ENCODE data around the gene MT3.

Gene MT3

DNA sequence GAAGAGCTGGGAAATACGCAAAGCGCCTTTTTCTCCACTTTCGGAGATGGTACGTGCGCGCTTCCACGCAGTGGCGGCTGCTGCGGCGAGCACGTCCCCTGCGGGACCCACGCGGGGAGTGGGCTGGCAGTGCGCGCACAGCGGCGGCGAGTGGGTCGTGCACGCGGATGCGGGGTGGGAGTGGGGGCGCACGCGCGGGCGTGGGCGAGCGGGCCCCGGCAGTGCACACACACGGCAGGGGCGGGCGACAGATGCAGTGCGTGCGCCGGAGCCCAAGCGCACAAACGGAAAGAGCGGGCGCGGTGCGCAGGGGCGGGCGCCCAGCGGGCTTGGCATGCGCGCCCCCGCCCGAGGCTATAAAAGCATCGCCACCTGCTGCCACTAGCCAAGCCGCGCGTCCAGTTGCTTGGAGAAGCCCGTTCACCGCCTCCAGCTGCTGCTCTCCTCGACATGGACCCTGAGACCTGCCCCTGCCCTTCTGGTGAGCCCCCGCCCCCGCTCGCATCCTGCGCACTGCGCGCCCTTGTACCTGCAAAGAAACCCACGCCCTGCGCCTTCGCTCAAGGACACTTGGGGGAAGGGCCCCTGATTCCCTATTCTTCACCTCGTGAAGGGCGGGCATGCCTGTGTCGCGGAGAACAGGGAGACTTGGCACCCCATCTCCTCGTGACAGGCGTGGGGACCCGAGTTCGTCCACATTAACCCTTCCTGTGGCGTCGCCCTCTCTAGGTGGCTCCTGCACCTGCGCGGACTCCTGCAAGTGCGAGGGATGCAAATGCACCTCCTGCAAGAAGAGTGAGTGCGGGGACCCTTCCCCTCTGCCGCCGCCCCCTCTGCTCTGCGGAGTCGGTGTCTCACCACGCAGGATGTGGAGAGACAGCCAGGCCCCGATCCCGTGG, at the start of gene MT3:
MT3 (plus strand) TSS at position 388 of the 899 bp plus-strand sequence; CDS start at position 451, 63 bp downstream.
- FAIRE-seq (no peak), DNase-seq (ENCODE audit: extremely low spot score, insufficient read length, low read depth) (no peak)

GRCh38 chr16:56539656-56540055, 49.7 kb upstream of the MT3 start:
- no peak for FAIRE-seq
- no peak for DNase-seq (ENCODE audit: extremely low spot score, insufficient read length, low read depth)

DNA sequence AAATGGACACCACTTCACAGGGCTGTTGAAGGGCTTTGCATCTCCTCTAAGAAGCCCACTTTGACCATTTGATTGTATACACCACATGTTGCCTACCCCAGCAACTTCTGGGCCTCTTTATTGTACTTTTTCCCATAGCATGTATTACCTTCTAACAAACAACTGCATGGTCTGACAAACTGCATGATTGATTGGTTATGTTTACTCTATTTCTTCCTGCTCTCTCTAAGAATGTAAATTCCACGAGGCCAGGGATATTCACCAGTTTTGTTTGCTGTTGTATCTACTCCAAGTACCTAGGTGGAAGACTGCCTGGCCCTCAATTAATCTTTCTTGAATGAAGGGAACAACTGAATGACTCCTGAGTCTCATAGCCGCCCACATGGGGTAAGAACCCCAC, 47.3 kb upstream of the MT3 start:
- no peak for DNase-seq (ENCODE audit: extremely low spot score, insufficient read length, low read depth)
- FAIRE-seq, result no peak

- FAIRE-seq (no peak), DNase-seq (ENCODE audit: extremely low spot score, insufficient read length, low read depth) (no peak)
These were observed 42.0 kb upstream of the MT3 start for GRCh38 chr16:56547120-56547948.

DNA sequence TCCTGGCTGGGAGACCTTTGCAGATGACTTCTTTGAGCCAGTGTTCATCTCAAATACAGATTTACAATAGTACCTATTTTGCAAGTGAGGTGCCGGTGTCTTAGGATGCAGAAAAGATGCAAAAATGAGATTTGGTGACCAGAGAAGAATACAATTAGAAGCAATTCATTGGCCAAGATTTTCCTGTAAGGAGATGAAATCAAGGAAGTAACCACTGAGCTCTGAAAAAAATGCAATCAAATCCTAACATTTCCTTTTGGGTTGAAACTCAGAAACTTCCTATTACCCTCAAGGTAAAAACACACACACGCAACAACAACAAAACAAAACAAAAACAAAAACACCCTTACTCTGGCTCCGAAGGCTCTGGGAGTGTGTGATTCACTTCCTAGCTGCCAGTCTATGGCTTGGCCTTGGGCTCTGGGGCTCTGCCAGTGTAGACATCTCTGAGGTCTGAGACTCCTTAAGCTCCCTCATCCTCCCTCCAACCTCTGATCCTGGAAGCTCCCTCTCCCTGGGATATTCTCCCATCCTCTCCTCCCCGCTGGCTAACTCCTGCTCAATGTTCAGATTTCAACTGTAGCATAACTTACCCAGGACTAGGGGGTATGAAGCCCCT, 41.3 kb upstream of the MT3 start:
- FAIRE-seq (no peak), DNase-seq (ENCODE audit: extremely low spot score, insufficient read length, low read depth) (no peak)

DNA sequence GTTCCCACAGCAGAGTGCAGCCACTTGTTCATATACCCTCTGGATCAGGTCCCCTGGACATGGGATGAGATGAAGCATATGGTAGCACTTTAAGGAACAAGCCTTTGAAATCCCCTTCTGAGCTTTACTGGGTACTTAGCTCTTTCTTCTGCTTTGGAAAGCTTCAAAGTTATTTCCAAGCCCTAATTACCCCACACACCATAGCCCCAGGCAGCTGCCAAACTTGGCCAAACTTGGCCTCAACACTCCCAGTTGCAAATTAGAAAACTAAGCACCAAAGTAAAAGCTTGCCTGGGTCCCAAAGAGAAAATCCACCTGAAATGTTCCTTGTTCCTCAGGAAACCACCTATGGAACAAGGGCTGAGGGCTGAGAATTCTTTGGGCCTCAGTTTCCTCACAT, 40.2 kb upstream of the MT3 start:
- FAIRE-seq, result no peak

DNA sequence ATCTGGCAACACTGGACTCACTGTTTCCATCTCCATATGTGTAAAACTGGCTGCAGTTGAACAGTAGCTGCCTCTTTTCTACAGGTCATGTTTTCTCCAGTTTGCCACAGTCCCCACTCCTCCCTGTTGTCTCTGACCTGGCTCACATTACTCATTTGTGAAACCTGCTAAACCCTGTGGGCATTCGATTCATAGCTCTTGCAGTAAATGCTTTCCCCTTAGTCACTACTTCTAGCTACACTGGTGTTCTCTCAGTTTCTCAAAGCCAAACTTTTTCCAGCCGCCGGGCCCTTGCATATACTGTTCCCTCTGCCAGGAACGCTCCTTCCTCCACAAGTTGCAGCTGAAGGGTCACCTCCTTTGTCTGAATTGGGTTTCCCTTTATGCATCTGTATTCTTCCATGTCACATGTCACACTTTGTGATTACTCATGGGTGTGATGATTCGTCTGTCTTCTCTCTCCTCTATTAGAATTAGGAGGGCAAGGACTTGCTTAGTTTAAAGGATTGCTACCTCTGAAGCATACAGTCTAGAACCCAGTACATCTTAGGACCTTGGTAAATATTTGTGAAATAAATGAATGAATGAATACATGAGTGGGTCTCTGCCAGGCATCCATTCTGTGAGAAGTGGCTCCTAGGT, 39.5 kb upstream of the MT3 start:
- FAIRE-seq (no peak), DNase-seq (ENCODE audit: extremely low spot score, insufficient read length, low read depth) (no peak)

More for the DNA sequence above, 40.2 kb upstream of the MT3 start:
- no peak for DNase-seq (ENCODE audit: extremely low spot score, insufficient read length, low read depth)

GRCh38 chr16:56551796-56552738, 37.3 kb upstream of the MT3 start:
- FAIRE-seq (no peak), DNase-seq (ENCODE audit: extremely low spot score, insufficient read length, low read depth) (no peak)

DNA sequence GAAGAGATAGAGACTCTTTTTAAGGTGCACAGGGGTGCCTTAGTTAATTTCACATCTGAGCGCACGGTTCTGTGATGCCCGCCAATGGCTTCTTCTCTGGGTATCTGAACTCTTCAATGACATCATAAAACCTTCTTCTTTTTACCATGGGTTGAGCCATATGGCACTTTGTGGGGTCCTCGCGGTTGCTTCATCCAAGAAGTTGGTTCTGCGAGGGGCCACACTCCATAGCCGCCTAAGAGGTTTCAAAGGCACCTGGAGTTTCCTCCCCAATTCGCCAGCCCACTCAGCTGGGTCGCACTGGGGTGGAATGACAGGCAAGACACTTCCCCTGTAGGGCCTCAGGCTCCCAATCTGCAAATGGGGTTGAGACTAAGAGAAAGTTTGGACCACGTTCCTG, 34.9 kb upstream of the MT3 start:
- DNase-seq (ENCODE audit: extremely low spot score, insufficient read length, low read depth) (no peak), FAIRE-seq (no peak)

DNA sequence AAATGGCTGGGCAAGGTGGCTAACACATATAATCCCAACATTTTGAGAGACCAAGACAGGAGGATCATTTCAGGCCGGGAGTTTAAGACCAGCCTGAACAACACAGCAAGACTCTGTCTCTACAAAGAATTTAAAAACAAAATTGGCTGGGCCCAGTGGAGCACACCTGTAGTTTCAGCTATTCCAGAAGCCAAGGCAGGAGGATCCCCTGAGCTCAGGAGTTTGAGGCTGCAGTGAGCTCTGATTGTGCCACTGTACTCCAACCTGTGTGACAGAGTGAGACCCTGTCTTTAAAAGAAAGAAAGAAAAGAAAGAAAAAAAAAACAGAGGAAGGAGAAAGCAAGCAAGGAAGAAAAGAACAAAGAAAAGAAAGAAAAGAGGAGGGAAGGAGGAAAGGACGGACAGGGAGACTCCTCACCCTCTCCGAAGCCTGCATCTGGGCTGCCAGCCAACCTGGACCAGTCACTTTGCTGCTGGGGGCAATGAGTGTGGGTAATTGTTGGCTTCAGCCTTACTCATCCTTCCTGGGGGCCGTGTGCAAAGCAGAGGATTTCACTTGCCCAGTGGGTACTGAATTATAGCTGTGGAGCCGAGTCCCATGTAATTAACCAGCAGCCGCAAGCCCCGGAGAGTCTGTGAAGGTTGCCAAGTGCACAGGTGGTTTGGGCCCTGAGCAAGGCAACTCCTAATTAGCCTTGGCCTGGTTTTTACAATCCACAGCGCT, 31.1 kb upstream of the MT3 start:
- DNase-seq (ENCODE audit: extremely low spot score, insufficient read length, low read depth), result no peak
- FAIRE-seq, result no peak

DNA sequence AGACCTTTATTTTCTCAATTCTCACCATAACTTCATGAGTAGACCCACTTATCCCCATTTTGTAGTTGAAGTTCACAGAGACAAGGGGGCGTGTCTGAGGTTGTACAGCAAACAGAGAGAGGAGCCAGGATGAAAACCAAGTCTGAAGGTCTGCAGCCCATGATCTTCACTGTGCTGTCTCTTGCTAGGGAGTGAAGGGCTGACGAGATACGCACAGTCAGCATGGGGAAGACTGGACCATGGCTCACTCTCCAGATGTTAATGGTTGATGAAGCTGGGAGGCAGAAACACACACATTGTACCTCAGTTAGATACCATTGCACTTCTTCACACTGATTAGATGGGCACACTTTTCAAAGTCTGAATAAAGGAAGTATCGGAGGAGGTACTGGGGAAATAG, 30.2 kb upstream of the MT3 start:
- no peak for FAIRE-seq
- no peak for DNase-seq (ENCODE audit: extremely low spot score, insufficient read length, low read depth)

DNA sequence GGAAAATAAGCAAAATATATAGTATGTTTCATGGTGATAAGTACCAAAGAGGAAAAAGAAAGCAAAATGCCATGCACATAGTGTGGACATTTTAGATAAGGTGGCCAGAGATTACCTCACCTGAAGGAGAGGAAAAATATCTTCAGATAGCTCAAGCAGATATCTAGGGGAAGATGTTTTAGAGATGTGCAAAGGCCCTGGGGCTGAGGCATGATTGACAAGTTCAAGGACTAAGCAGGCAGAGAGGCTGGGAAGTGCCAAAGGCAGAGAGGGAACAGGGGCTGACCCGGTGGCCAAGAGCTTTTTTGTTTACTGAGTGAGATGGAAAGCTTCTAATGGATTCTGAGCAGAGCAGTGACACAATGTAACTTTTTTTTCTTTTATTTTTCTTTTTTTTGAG, 28.9 kb upstream of the MT3 start:
- FAIRE-seq, result no peak

DNA sequence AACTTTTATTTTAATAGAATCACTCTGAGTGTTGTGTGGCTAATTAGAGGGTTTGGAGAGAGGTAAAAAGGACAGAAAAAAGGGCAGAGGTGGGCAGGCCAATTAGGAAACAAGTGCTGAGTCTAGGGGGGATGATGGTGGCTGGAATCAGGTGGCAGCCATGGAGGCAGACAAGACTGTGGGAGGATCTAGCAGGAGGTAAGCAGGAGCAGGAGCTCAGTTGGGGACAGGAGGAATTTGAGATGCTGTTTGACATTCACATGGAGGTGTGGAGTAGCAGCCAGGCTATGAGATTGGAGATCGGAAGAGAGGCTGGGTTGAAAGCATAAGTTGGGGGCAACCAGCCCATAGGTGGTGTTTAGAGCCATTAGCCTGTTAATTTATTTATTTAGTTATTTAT, 28.2 kb upstream of the MT3 start:
- no peak for FAIRE-seq
- DNase-seq (ENCODE audit: extremely low spot score, insufficient read length, low read depth), result no peak

More for the DNA sequence above, 28.9 kb upstream of the MT3 start:
- no peak for DNase-seq (ENCODE audit: extremely low spot score, insufficient read length, low read depth)

DNA sequence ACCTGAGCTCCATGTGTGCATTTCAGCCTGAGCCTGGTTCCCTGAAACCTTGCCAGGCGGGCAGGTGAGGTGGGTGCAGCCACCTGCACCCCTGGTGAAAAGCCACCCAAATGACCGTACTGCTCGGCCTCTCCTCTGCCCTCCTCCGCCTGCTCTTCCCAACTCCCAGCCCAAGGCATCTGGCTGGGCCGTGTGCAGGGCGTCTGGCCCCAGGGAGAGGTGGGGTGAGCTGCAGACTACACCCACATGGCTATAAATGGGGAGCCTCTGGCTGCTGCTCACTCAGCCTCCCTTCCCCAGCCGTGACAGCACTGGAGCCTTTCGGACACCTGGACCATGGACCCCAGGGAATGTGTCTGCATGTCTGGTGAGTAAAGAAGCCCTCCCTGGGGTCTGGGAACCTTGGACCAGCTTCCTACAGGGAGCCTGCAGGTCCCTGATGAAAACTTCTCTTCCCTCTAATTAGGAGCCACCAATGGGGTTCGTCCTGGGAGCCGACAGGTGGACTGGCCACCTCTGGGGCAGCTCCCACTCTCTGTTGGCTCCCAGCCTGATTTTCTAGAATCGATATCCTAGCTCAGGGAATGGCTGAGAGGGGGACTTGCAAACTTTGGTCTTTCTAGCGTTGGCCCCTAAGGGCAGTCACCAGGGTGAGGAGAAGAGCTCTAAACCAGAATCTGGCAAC, 24.4 kb upstream of the MT3 start, which contains the start of gene MT4:
MT4 (plus strand) TSS at position 281 of the 685 bp plus-strand sequence; CDS start at position 337, 56 bp downstream.
- DNase-seq (ENCODE audit: extremely low spot score, insufficient read length, low read depth) (no peak), FAIRE-seq (no peak)

GRCh38 chr16:56569971-56570370, 19.4 kb upstream of the MT3 start:
- no peak for FAIRE-seq
- no peak for DNase-seq (ENCODE audit: extremely low spot score, insufficient read length, low read depth)

DNA sequence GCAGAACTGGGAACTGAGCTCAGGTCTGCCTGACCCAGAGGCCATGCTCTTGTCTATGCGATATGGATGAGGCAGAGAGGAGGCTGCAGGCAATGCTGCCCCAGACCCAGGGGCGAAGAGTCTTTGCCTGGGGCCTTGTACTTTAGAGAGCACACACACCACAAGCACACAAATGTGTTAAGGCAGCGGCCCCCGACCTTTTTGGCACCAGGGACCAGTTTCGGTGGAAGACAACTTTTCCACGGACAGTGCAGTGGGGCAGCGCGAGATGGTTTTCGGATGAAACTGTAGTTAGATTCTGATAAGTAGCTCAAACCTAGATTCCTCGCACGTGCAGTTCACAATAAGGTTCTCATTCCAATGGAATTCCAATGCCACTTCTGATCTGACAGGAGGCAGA, 17.8 kb upstream of the MT3 start:
- FAIRE-seq (no peak), DNase-seq (ENCODE audit: extremely low spot score, insufficient read length, low read depth) (no peak)

DNA sequence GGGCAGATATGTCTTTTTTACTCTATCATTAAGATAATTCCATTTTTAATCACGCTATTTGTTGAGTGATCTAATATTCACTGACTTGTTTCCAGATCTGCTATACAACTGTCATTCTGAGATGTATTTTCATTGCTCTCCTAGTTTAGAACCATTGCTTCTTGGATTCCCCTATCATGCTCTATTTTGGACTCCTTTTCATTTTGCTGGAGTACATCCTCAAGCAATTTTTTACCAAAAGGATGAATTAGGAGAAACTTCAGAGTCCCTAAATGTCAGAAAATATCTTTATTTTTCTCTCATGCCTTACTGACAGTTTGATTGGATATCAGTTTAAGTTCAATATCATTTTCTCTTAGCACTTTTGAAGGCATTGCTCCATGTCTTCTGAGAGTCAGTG, 14.7 kb upstream of the MT3 start:
- FAIRE-seq (no peak), DNase-seq (ENCODE audit: extremely low spot score, insufficient read length, low read depth) (no peak)

Data from GM18507 (cell line).